Measurements from ENCODE around the gene MGAT3. TPM values are rescaled to one million over a fixed set of nuclear protein-coding genes. Genes with fewer than 3 reads are reported as not detected.

The MGAT3 gene
- total and polyA plus RNA-seq, 9 of the 15 experiments (the other 6 are each of a cell fraction or from before 2014, with no cell fraction given), result 0.10 to 11.5 (median 4.6) TPM

DNA sequence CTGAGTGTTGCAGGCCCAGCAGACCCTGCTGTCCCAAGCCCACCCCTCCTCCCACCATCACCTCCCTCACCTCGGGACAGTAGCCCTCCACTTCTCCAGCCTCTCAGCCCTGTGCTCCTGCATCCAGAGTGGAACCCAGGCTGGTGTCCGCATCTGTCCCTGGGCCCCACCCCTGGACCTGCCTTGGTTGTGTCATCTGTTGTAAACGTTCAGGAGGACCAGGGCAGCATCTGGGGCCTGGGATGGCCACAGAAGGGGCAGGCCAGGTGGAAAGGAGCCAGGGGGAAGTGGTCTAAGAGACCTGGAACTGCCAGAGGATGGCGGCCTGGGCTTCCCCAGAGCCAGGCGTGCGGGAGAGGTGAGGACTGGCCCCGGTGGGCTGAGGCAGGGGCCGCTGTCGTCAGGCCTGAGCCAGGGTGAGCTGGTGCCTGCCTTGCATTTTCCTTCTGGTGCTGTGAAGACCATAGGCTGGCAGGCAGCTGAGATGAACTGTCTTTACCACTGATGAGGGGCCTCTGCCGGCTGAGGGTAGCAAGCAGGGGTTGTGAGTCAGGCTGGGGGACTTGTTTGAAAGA, 26.1 kb upstream of the MGAT3 start:
- Histone ChIP-seq H3K79me2 (ENCODE audit: control insufficient read depth, insufficient read depth, low read length) (no peaks in the 10 kb centered on the region), H3K36me3 (ENCODE audit: control insufficient read depth, insufficient read depth, low read length) (peaks cover 55% of the 10 kb centered on the region), H2AFZ (ENCODE audit: low read depth, low read length) (no peak overlapping the region), H3K9me1 (ENCODE audit: control insufficient read depth, insufficient read depth, low read length) (no peaks in the 10 kb centered on the region), H3K27me3 (ENCODE audit: control insufficient read depth in 2 of 2, insufficient read depth in 2 of 2, low read length in 2 of 2) (no peaks in the 10 kb centered on the region), H3K4me3 (no peak overlapping the region), H3K27ac (ENCODE audit: extremely low read depth, low read depth, low read length) (no peak overlapping the region), H3K9me3 (replicated peaks; ENCODE audit: control insufficient read depth, insufficient read depth, low read depth, low read length) (no peaks in the 10 kb centered on the region), H3K4me1 (replicated peaks in 1 of 2; ENCODE audit: control insufficient read depth in 2 of 2, insufficient read depth in 2 of 2, low read length in 2 of 2) (peaks cover 0 to 32% of the 10 kb centered on the region in 2 experiments; a peak in 3 of 5 replicates), H3K9ac (ENCODE audit: insufficient read depth in 1 of 2, low read depth in 2 of 2, low read length in 2 of 2) (no peak overlapping the region; a peak in 1 of 4 replicates), H4K20me1 (replicated peaks; ENCODE audit: control insufficient read depth, insufficient read depth, low read length) (no peaks in the 10 kb centered on the region), H3K4me2 (ENCODE audit: insufficient read depth, low read length) (no peak overlapping the region)
- no peak for DNase-seq (ENCODE audit: extremely low read depth in 1 of 4, low spot score in 3 of 4)
- no peak for ATAC-seq
- ChIA-PET POLR2A (no interaction called here), CTCF (ENCODE audit: low intra/inter-chr PET ratio) (no interaction called here)
- no peak for FAIRE-seq
- 89% methylated on average over 4 of the region's 10 CpGs for WGBS (ENCODE audit: insufficient coverage, low coverage, missing lambda C conversion rate)
- intact Hi-C loops (cut with micrococcal nuclease) (no loop called here), in situ Hi-C loops (cut with MboI) (no loop called here)
- no TSS peak for BruUV-seq (replicated peaks)
- TF ChIP-seq SREBF2 (CRISPR knock-in tag; IDR thresholded peaks at IDR 0.05) (no peak), ELF4 (CRISPR knock-in tag; IDR thresholded peaks at IDR 0.05) (no peak), BRD4 (IDR thresholded peaks at IDR 0.05) (no peak), NFXL1 (CRISPR knock-in tag; IDR thresholded peaks at IDR 0.05) (no peak), PCBP1 (IDR thresholded peaks at IDR 0.05; ENCODE audit: low read depth, low read length, poor library complexity, severe bottlenecking) (no peak), TEAD1 (CRISPR knock-in tag; IDR thresholded peaks at IDR 0.05) (no peak), ZNF224 (CRISPR knock-in tag; IDR thresholded peaks at IDR 0.05) (no peak), HDAC8 (tag; IDR thresholded peaks at IDR 0.05) (no peak), HIVEP1 (CRISPR knock-in tag; IDR thresholded peaks at IDR 0.05) (no peak), NFIC (IDR thresholded peaks at IDR 0.05) (no peak), ATF7 (IDR thresholded peaks at IDR 0.05) (no peak), SMAD4 (CRISPR knock-in tag; conservative IDR thresholded peaks at IDR 0.05) (no peak)
- TF ChIP-seq, protein P1, sequence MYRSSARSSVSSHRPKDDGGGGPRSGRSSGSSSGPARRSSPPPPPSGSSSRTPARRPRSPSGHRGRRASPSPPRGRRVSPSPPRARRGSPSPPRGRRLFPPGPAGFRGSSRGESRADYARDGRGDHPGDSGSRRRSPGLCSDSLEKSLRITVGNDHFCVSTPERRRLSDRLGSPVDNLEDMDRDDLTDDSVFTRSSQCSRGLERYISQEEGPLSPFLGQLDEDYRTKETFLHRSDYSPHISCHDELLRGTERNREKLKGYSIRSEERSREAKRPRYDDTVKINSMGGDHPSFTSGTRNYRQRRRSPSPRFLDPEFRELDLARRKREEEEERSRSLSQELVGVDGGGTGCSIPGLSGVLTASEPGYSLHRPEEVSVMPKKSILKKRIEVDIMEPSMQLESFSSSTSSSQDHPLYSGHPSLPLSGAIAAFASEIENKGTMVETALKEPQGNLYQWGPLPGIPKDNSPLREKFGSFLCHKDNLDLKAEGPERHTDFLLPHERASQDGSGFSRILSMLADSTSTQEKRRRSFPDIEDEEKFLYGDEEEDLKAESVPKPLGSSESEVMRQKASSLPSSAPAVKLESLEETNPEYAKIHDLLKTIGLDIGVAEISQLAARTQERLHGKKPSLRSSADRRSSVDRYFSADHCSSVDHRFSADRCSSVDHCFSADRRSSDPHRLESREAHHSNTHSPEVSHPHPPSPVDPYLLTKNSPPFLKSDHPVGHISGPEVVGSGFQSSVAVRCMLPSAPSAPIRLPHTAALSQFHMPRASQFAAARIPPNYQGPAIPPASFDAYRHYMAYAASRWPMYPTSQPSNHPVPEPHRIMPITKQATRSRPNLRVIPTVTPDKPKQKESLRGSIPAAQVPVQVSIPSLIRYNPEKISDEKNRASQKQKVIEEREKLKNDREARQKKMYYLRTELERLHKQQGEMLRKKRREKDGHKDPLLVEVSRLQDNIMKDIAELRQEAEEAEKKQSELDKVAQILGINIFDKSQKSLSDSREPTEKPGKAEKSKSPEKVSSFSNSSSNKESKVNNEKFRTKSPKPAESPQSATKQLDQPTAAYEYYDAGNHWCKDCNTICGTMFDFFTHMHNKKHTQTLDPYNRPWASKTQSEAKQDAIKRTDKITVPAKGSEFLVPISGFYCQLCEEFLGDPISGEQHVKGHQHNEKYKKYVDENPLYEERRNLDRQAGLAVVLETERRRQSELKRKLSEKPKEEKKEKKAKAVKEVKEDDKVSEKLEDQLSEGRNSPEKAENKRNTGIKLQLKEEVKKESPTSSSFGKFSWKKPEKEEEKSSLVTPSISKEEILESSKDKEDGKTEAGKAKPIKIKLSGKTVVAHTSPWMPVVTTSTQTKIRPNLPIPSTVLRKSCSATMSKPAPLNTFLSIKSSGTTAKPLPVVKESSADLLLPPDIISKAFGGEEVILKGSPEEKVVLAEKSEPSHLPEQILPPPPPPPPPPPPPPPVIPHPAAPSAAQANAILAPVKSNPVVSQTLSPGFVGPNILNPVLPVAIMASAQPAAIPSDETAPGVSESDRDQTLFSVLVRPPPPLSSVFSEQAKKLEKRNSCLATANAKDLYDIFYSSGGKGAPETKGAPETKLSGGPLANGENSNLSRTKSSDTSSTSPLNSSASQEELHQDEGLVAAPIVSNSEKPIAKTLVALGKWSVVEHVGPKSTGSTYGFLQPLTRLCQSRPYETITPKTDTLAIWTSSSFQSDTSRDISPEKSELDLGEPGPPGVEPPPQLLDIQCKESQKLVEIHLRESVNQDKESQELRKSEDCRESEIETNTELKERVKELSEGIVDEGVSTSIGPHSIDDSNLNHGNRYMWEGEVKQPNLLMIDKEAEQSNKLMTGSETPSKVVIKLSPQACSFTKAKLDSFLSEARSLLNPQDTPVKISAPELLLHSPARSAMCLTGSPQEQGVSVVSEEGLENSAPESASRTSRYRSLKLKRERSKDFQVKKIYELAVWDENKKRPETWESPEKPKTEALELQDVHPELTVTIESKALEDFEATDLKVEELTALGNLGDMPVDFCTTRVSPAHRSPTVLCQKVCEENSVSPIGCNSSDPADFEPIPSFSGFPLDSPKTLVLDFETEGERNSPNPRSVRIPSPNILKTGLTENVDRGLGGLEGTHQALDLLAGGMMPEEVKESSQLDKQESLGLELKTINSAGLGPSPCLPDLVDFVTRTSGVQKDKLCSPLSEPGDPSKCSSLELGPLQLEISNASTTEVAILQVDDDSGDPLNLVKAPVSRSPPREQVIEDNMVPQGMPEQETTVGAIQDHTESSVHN (IDR thresholded peaks at IDR 0.05; ENCODE audit: borderline replicate concordance in 1 of 2, low read depth in 1 of 2), result no peak
- TF ChIP-seq, protein P2, sequence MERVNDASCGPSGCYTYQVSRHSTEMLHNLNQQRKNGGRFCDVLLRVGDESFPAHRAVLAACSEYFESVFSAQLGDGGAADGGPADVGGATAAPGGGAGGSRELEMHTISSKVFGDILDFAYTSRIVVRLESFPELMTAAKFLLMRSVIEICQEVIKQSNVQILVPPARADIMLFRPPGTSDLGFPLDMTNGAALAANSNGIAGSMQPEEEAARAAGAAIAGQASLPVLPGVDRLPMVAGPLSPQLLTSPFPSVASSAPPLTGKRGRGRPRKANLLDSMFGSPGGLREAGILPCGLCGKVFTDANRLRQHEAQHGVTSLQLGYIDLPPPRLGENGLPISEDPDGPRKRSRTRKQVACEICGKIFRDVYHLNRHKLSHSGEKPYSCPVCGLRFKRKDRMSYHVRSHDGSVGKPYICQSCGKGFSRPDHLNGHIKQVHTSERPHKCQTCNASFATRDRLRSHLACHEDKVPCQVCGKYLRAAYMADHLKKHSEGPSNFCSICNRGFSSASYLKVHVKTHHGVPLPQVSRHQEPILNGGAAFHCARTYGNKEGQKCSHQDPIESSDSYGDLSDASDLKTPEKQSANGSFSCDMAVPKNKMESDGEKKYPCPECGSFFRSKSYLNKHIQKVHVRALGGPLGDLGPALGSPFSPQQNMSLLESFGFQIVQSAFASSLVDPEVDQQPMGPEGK (CRISPR knock-in tag; IDR thresholded peaks at IDR 0.05; ENCODE audit: borderline replicate concordance), result no peak
